ENCODE measurements around the gene ANXA5. TPM values are rescaled to one million over a fixed set of nuclear protein-coding genes. Genes with fewer than 3 reads are reported as not detected.

The ANXA5 gene
- total and polyA plus RNA-seq, 9 of the 15 experiments (the other 6 are each of a cell fraction or from before 2014, with no cell fraction given) = 49.9 to 131 (median 84.5) TPM

- peak; percentile 95 for TF ChIP-seq HMGN3 (IDR thresholded peaks at IDR 0.05; ENCODE audit: borderline replicate concordance, extremely low read depth, insufficient read length, low read depth, low read length)
- peak; percentile 96 for TF ChIP-seq SMARCE1 (IDR thresholded peaks at IDR 0.05)
- TF ChIP-seq PRDM10 (IDR thresholded peaks at IDR 0.05; ENCODE audit: partially characterized antibody) = no peak
- TF ChIP-seq FOXO4 (CRISPR knock-in tag; IDR thresholded peaks at IDR 0.05) = no peak
- no peak for TF ChIP-seq SRF (CRISPR knock-in tag; IDR thresholded peaks at IDR 0.05)
- TF ChIP-seq EP300 (IDR thresholded peaks at IDR 0.05; ENCODE audit: low read length) = peak; percentile 36; the same call in 1 of the 2 replicates
- TF ChIP-seq ETS1 (conservative IDR thresholded peaks at IDR 0.05; ENCODE audit: control insufficient read depth, low read depth, low read length) = no peak
- TF ChIP-seq ZNF449 (CRISPR knock-in tag; IDR thresholded peaks at IDR 0.05) = no peak
- no peak for TF ChIP-seq SIRT6 (IDR thresholded peaks at IDR 0.05; ENCODE audit: low read depth, low read length)
- TF ChIP-seq HOXB6 (CRISPR knock-in tag; IDR thresholded peaks at IDR 0.05; ENCODE audit: borderline replicate concordance) = no peak
- no peak for TF ChIP-seq PTTG1 (tag; IDR thresholded peaks at IDR 0.05; ENCODE audit: low read depth)
- TF ChIP-seq TEAD4 (IDR thresholded peaks at IDR 0.05; ENCODE audit: low read length) = peak; percentile 89
- TF ChIP-seq TEAD4 (CRISPR knock-in tag; IDR thresholded peaks at IDR 0.05; ENCODE audit: borderline replicate concordance) = 0 out of 2 replicates have a peak, but pooled peaks have one; percentile 34
- no peak for TF ChIP-seq TCF7L2 (IDR thresholded peaks at IDR 0.05; ENCODE audit: low read depth, low read length)
- no peak for TF ChIP-seq MXI1 (IDR thresholded peaks at IDR 0.05; ENCODE audit: low read depth, low read length)
- no peak for TF ChIP-seq NR4A1 (CRISPR knock-in tag; IDR thresholded peaks at IDR 0.05)
- no peak for TF ChIP-seq NR4A1 (tag; IDR thresholded peaks at IDR 0.05)
- TF ChIP-seq GMEB1 (CRISPR knock-in tag; IDR thresholded peaks at IDR 0.05) = no peak
Measured at GRCh38 chr4:121711263-121712000, 14.7 kb upstream of the ANXA5 start (continued).
